ENCODE results near the gene PIEZO2.

GRCh38 chr18:11119959-11120587, 29.3 kb downstream of the PIEZO2 start:
- TF ChIP-seq CTCF (conservative IDR thresholded peaks at IDR 0.05; ENCODE audit: low read length) (no peak), EZH2phosphoT487 (IDR thresholded peaks at IDR 0.05; ENCODE audit: borderline replicate concordance) (no peak)
